Measurements from ENCODE around the gene GPR176.

GPR176 gene

GRCh38 chr15:39845582-39845981, 74.5 kb downstream of the GPR176 start:
- Histone ChIP-seq H3K36me3 (ENCODE audit: control insufficient read depth, insufficient read depth, low read length) (no peaks in the 10 kb centered on the region), H3K4me3 (ENCODE audit: low read length) (no peak overlapping the region), H3K9ac (ENCODE audit: low read length) (no peak overlapping the region), H3K27me3 (ENCODE audit: control insufficient read depth, insufficient read depth, low read length) (no peaks in the 10 kb centered on the region), H3K4me1 (ENCODE audit: control insufficient read depth, insufficient read depth, low read length) (no peaks in the 10 kb centered on the region), H3K9me3 (ENCODE audit: control insufficient read depth, low read length) (no peaks in the 10 kb centered on the region)

DNA sequence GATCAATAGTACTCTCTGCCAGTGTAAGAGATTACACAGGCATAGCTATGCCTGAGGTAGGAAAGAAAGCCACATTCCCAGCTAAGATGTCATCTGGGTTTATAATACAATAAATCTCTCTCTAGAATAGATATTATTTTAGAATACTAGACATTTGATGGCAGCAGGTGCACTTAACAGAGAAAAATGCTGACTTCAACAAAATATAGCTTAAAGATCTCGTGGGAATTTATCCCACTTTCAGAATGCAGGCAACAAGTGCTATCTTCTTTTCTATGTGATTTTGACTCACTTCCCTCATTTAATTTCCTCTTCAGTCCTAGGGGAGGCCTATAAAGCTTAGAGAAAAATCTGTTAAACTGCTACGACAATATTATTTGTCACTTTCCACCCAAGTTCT, 76.5 kb downstream of the GPR176 start:
- H3K27me3 ChIP-seq (ENCODE audit: control insufficient read depth, insufficient read depth, low read length) = no peaks in the 10 kb centered on the region
- H3K4me3 ChIP-seq (ENCODE audit: low read length) = no peak overlapping the region
- no peak overlapping the region for H3K9ac ChIP-seq (ENCODE audit: low read length)
- H3K36me3 ChIP-seq (ENCODE audit: control insufficient read depth, insufficient read depth, low read length) = no peaks in the 10 kb centered on the region
- no peaks in the 10 kb centered on the region for H3K4me1 ChIP-seq (ENCODE audit: control insufficient read depth, insufficient read depth, low read length)
- H3K9me3 ChIP-seq (ENCODE audit: control insufficient read depth, low read length) = no peaks in the 10 kb centered on the region

GRCh38 chr15:39837454-39837853, 82.6 kb downstream of the GPR176 start:
- Histone ChIP-seq H3K27me3 (ENCODE audit: control insufficient read depth, insufficient read depth, low read length) (no peaks in the 10 kb centered on the region), H3K4me3 (ENCODE audit: low read length) (no peak overlapping the region)

GRCh38 chr15:39835550-39835949, 84.5 kb downstream of the GPR176 start:
- Histone ChIP-seq H3K4me3 (ENCODE audit: low read length) (no peak overlapping the region), H3K36me3 (ENCODE audit: control insufficient read depth, insufficient read depth, low read length) (no peaks in the 10 kb centered on the region), H3K9me3 (ENCODE audit: control insufficient read depth, low read length) (no peaks in the 10 kb centered on the region), H3K9ac (ENCODE audit: low read length) (no peak overlapping the region), H3K4me1 (ENCODE audit: control insufficient read depth, insufficient read depth, low read length) (no peaks in the 10 kb centered on the region), H3K27me3 (ENCODE audit: control insufficient read depth, insufficient read depth, low read length) (no peaks in the 10 kb centered on the region)

More at GRCh38 chr15:39837454-39837853, 82.6 kb downstream of the GPR176 start:
- Histone ChIP-seq H3K36me3 (ENCODE audit: control insufficient read depth, insufficient read depth, low read length) (no peaks in the 10 kb centered on the region), H3K4me1 (ENCODE audit: control insufficient read depth, insufficient read depth, low read length) (no peaks in the 10 kb centered on the region), H3K9ac (ENCODE audit: low read length) (no peak overlapping the region), H3K9me3 (ENCODE audit: control insufficient read depth, low read length) (no peaks in the 10 kb centered on the region)

- Histone ChIP-seq H3K36me3 (ENCODE audit: control insufficient read depth, insufficient read depth, low read length) (no peaks in the 10 kb centered on the region), H3K27me3 (ENCODE audit: control insufficient read depth, insufficient read depth, low read length) (no peaks in the 10 kb centered on the region), H3K9ac (ENCODE audit: low read length) (no peak overlapping the region), H3K9me3 (ENCODE audit: control insufficient read depth, low read length) (no peaks in the 10 kb centered on the region), H3K4me3 (ENCODE audit: low read length) (no peak overlapping the region), H3K4me1 (ENCODE audit: control insufficient read depth, insufficient read depth, low read length) (no peaks in the 10 kb centered on the region)
Measured at GRCh38 chr15:39834256-39834655, 85.8 kb downstream of the GPR176 start.

GRCh38 chr15:39833515-39833981, 86.5 kb downstream of the GPR176 start:
- no peak overlapping the region for H3K9ac ChIP-seq (ENCODE audit: low read length)
- no peaks in the 10 kb centered on the region for H3K4me1 ChIP-seq (ENCODE audit: control insufficient read depth, insufficient read depth, low read length)
- no peak overlapping the region for H3K4me3 ChIP-seq (ENCODE audit: low read length)
- H3K36me3 ChIP-seq (ENCODE audit: control insufficient read depth, insufficient read depth, low read length) = no peaks in the 10 kb centered on the region
- H3K9me3 ChIP-seq (ENCODE audit: control insufficient read depth, low read length) = no peaks in the 10 kb centered on the region
- H3K27me3 ChIP-seq (ENCODE audit: control insufficient read depth, insufficient read depth, low read length) = no peaks in the 10 kb centered on the region

DNA sequence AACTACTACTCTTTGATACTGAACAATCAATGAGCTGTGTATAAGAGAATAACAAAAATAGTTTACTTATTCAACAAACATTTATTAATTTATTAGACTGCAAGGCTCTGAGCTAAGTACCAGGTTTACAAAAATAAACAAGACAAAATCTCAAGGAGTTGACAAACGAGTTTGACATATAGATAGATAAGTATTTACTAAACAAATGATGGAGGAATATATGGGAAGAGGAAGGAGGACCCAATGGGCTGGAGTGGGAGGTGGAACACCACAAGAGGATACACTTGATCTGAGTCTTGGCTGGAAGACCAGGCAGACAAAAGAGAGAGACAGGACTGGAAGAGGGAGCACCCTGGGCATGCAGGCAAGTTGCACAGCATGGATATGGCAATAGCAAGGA, 89.9 kb downstream of the GPR176 start:
- Histone ChIP-seq H3K36me3 (ENCODE audit: control insufficient read depth, insufficient read depth, low read length) (no peaks in the 10 kb centered on the region), H3K4me3 (ENCODE audit: low read length) (no peak overlapping the region), H3K9ac (ENCODE audit: low read length) (no peak overlapping the region), H3K4me1 (ENCODE audit: control insufficient read depth, insufficient read depth, low read length) (no peaks in the 10 kb centered on the region), H3K9me3 (ENCODE audit: control insufficient read depth, low read length) (no peaks in the 10 kb centered on the region), H3K27me3 (ENCODE audit: control insufficient read depth, insufficient read depth, low read length) (no peaks in the 10 kb centered on the region)

DNA sequence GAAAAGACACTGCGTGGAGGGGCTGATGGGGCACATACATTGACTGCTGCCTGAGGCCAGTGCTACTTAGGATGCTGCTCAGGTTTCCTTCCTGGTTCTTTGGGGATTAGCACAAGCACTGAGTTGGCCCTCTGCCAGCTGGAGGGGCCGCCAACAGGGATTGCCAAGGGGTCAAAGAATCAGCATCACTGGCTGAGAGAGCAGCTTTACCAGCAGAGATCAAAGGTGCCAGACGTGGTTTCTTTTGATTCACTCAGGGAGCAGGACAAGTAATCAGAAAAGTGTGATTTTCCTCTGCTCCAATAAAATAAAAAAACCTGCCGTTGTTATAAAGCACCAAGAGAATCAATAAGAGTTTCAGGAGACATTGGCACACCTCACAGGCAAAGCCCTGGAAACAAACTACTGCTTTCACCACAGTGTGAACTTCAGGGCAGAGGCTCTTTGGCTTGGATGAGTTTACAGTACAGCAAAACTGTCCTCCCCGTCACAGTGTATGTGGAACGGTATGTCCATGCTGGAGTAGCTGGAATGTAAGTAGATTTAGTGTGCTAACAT, 91.6 kb downstream of the GPR176 start:
- Histone ChIP-seq H3K27me3 (ENCODE audit: control insufficient read depth, insufficient read depth, low read length) (no peaks in the 10 kb centered on the region), H3K9ac (ENCODE audit: low read length) (no peak overlapping the region), H3K4me1 (ENCODE audit: control insufficient read depth, insufficient read depth, low read length) (no peaks in the 10 kb centered on the region), H3K9me3 (ENCODE audit: control insufficient read depth, low read length) (no peaks in the 10 kb centered on the region), H3K4me3 (ENCODE audit: low read length) (no peak overlapping the region), H3K36me3 (ENCODE audit: control insufficient read depth, insufficient read depth, low read length) (no peaks in the 10 kb centered on the region)

DNA sequence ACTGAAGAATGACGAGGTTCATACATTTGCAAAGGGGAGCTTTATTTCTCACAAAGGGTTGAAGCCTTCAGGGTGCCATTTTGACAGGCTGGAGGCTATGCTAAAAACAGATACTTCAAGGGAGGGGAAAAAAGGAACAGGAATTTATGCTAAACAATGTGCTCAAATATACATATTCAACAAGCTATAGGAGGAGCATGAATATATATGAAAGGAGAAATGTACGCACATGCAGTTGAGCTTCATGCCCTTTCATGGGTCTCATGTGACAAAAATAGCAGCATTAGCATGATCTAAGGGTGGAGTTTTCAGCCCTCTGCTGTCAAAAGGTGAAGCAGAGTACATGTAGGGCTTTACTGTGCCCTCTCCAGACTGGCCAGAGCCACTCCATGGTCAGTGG, 93.1 kb downstream of the GPR176 start:
- Histone ChIP-seq H3K36me3 (ENCODE audit: control insufficient read depth, insufficient read depth, low read length) (no peaks in the 10 kb centered on the region), H3K4me1 (ENCODE audit: control insufficient read depth, insufficient read depth, low read length) (no peaks in the 10 kb centered on the region), H3K27me3 (ENCODE audit: control insufficient read depth, insufficient read depth, low read length) (no peaks in the 10 kb centered on the region), H3K9me3 (ENCODE audit: control insufficient read depth, low read length) (no peaks in the 10 kb centered on the region), H3K9ac (ENCODE audit: low read length) (no peak overlapping the region), H3K4me3 (ENCODE audit: low read length) (no peak overlapping the region)

- no peak overlapping the region for H3K9ac ChIP-seq (ENCODE audit: low read length)
- H3K36me3 ChIP-seq (ENCODE audit: control insufficient read depth, insufficient read depth, low read length) = no peaks in the 10 kb centered on the region
- H3K9me3 ChIP-seq (ENCODE audit: control insufficient read depth, low read length) = no peaks in the 10 kb centered on the region
- no peak overlapping the region for H3K4me3 ChIP-seq (ENCODE audit: low read length)
- H3K27me3 ChIP-seq (ENCODE audit: control insufficient read depth, insufficient read depth, low read length) = no peaks in the 10 kb centered on the region
- H3K4me1 ChIP-seq (ENCODE audit: control insufficient read depth, insufficient read depth, low read length) = no peaks in the 10 kb centered on the region
Measured at GRCh38 chr15:39823634-39824033, 96.4 kb downstream of the GPR176 start.

DNA sequence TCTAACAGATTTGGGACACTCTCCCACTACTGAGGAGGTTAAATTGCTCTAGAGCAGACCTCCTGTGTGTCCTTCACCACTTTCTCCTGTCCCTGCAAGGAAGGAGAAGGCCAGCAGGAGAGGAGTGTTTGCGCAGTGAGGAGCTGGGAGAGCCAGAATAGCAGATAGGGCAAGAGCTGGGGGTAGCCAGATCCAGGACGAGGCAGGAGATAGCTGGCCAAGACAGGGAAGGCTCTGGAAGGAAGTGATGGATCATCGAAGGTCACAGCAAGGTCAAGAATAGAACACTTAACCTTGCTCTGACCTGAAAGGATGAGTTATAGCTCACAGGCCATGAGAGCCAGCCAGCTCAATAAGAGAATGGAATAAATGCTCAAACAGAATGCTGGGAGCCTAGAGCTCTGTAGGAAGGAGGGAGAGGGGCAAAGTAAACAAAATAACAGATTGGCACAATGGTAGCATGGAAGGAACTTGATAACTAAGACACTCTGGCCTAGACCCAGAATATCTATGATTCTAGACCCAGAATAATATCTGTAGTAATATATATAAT, 99.9 kb downstream of the GPR176 start:
- H3K27me3 ChIP-seq (ENCODE audit: control insufficient read depth, insufficient read depth, low read length) = no peaks in the 10 kb centered on the region
- H3K36me3 ChIP-seq (ENCODE audit: control insufficient read depth, insufficient read depth, low read length) = no peaks in the 10 kb centered on the region
- no peaks in the 10 kb centered on the region for H3K9me3 ChIP-seq (ENCODE audit: control insufficient read depth, low read length)
- no peak overlapping the region for H3K4me3 ChIP-seq (ENCODE audit: low read length)
- H3K9ac ChIP-seq (ENCODE audit: low read length) = no peak overlapping the region
- H3K4me1 ChIP-seq (ENCODE audit: control insufficient read depth, insufficient read depth, low read length) = no peaks in the 10 kb centered on the region

- no peaks in the 10 kb centered on the region for H3K4me1 ChIP-seq (ENCODE audit: control insufficient read depth, insufficient read depth, low read length)
- no peaks in the 10 kb centered on the region for H3K36me3 ChIP-seq (ENCODE audit: control insufficient read depth, insufficient read depth, low read length)
- H3K4me3 ChIP-seq (ENCODE audit: low read length) = no peak overlapping the region
- no peak overlapping the region for H3K9ac ChIP-seq (ENCODE audit: low read length)
- no peaks in the 10 kb centered on the region for H3K27me3 ChIP-seq (ENCODE audit: control insufficient read depth, insufficient read depth, low read length)
- H3K9me3 ChIP-seq (ENCODE audit: control insufficient read depth, low read length) = no peaks in the 10 kb centered on the region
Measured at GRCh38 chr15:39819533-39819932, 100.5 kb downstream of the GPR176 start.

DNA sequence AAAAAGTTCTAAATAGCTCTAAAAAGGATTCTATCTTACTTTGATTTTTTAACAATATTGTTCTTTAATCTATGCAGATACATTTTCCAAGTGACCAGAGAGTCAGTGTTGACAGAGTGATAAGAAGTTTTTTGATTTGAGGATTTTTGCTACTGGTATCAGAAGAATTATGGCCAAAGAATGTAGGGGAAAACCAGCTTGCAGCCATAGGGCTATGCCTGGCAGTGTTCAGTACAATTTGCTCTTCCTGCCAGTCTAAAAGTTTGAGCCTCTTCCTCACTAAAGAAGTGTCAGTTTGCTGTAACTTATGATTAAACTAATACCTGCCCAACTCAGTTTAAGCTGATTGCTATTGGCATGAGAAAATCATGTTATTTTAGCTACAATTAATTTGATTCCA, 102.2 kb downstream of the GPR176 start:
- H3K9me3 ChIP-seq (ENCODE audit: control insufficient read depth, low read length) = no peaks in the 10 kb centered on the region
- no peaks in the 10 kb centered on the region for H3K4me1 ChIP-seq (ENCODE audit: control insufficient read depth, insufficient read depth, low read length)
- no peak overlapping the region for H3K9ac ChIP-seq (ENCODE audit: low read length)
- H3K27me3 ChIP-seq (ENCODE audit: control insufficient read depth, insufficient read depth, low read length) = no peaks in the 10 kb centered on the region
- H3K4me3 ChIP-seq (ENCODE audit: low read length) = no peak overlapping the region
- H3K36me3 ChIP-seq (ENCODE audit: control insufficient read depth, insufficient read depth, low read length) = no peaks in the 10 kb centered on the region

Measured in mucosa of stomach (tissue), 1 donor.